SU-DHL-6 (cell line): ENCODE measurements around the gene PDE4B.

ENCODE experiments used
- CTCF ChIP-seq: fragments of 200-600 bp; sonication (generic); IDR thresholded peaks from one replicate; pipeline ENCODE4 v1.5.1; 2017; ENCODE audit warnings: antibody characterized with exemption, mild to moderate bottlenecking, low read length, moderate library complexity; ENCODE audit not compliant: insufficient read depth, poor library complexity, severe bottlenecking
- EZH2phosphoT487 ChIP-seq: fragments of 200-600 bp; sonication (generic), shearing (Covaris generic); conservative IDR thresholded peaks from 2 replicates; pipeline ENCODE4 v1.6.1; 2018; ENCODE audit warnings: mild to moderate bottlenecking, antibody characterized with exemption, low read length, moderate library complexity, mixed read lengths

GRCh38 chr1:65827346-65827745 lies 34.7 kb downstream of the PDE4B start:
- no peak for TF ChIP-seq CTCF
- TF ChIP-seq EZH2phosphoT487, result no peak
